ENCODE results near the gene ARAP2. TPM values are rescaled to one million over a fixed set of nuclear protein-coding genes. Genes with fewer than 3 reads are reported as not detected.

ARAP2 gene
- total RNA-seq, 1 donor from 2014 or later, result 0.93 TPM

- Mint-ChIP-seq H3K36me3 (ENCODE audit: low read depth) (no peaks in the 10 kb centered on the region), H3K4me1 (peaks cover 38% of the 10 kb centered on the region), H3K4me3 (no peak overlapping the region), H3K27ac (ENCODE audit: unreplicated experiment) (no peak overlapping the region), H3K9me3 (peaks cover 4% of the 10 kb centered on the region), H3K27me3 (ENCODE audit: low read depth) (no peaks in the 10 kb centered on the region)
- no peak for DNase-seq (ENCODE audit: low read depth, low spot score)
- TF ChIP-seq CTCF (conservative IDR thresholded peaks at IDR 0.05), result no peak
Measured at GRCh38 chr4:36280555-36280954, 36.2 kb upstream of the ARAP2 start.

- Mint-ChIP-seq H3K27ac (ENCODE audit: unreplicated experiment) (no peak overlapping the region), H3K4me3 (no peak overlapping the region), H3K27me3 (ENCODE audit: low read depth) (no peaks in the 10 kb centered on the region), H3K36me3 (ENCODE audit: low read depth) (no peaks in the 10 kb centered on the region), H3K9me3 (no peaks in the 10 kb centered on the region), H3K4me1 (peaks cover 28% of the 10 kb centered on the region)
- no peak for TF ChIP-seq CTCF (conservative IDR thresholded peaks at IDR 0.05)
- no peak for DNase-seq (ENCODE audit: low read depth, low spot score)
Measured at GRCh38 chr4:36278789-36279188, 34.5 kb upstream of the ARAP2 start.

GRCh38 chr4:36277533-36277932 is 33.2 kb upstream of the ARAP2 start:
- Mint-ChIP-seq H3K4me3 (no peak overlapping the region), H3K27me3 (ENCODE audit: low read depth) (no peaks in the 10 kb centered on the region), H3K4me1 (peaks cover 17% of the 10 kb centered on the region), H3K9me3 (no peaks in the 10 kb centered on the region), H3K36me3 (ENCODE audit: low read depth) (no peaks in the 10 kb centered on the region), H3K27ac (ENCODE audit: unreplicated experiment) (no peak overlapping the region)
- no peak for DNase-seq (ENCODE audit: low read depth, low spot score)
- no peak for TF ChIP-seq CTCF (conservative IDR thresholded peaks at IDR 0.05)

GRCh38 chr4:36274158-36274557 is 29.8 kb upstream of the ARAP2 start:
- Mint-ChIP-seq H3K4me3 (no peak overlapping the region), H3K27me3 (ENCODE audit: low read depth) (no peaks in the 10 kb centered on the region), H3K4me1 (peaks cover 3% of the 10 kb centered on the region), H3K27ac (ENCODE audit: unreplicated experiment) (no peak overlapping the region), H3K9me3 (no peaks in the 10 kb centered on the region), H3K36me3 (ENCODE audit: low read depth) (no peaks in the 10 kb centered on the region)
- TF ChIP-seq CTCF (conservative IDR thresholded peaks at IDR 0.05), result no peak
- no peak for DNase-seq (ENCODE audit: low read depth, low spot score)

- H3K4me1 Mint-ChIP-seq, result peaks cover 4% of the 10 kb centered on the region
- TF ChIP-seq CTCF (conservative IDR thresholded peaks at IDR 0.05), result no peak
- no peak overlapping the region for H3K27ac Mint-ChIP-seq (ENCODE audit: unreplicated experiment)
Measured at GRCh38 chr4:36273276-36273675, 29.0 kb upstream of the ARAP2 start.

More at GRCh38 chr4:36273276-36273675, 29.0 kb upstream of the ARAP2 start:
- no peak for DNase-seq (ENCODE audit: low read depth, low spot score)
- Mint-ChIP-seq H3K9me3 (no peaks in the 10 kb centered on the region), H3K27me3 (ENCODE audit: low read depth) (no peaks in the 10 kb centered on the region), H3K4me3 (no peak overlapping the region), H3K36me3 (ENCODE audit: low read depth) (no peaks in the 10 kb centered on the region)
